ENCODE results near the gene UROC1.

Gene UROC1

DNA sequence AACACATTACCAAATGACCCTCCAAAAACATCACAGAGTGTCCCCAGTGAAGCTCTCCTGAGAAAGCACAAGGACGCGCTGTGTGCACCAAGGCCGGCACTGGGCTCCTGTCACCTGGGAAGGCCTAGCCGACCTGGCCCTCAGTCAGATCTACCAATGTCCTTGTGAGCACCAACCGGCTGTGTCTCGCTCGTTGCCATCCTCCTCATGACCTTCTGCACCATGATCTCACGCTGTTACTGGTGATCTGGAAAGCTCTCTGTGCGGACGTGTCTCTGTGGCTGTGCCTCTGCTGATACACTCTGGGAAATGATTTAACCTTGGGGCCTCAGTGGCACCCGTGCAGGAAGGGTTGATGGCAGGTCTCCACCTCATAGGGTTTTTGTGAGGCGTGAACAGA lies 66.1 kb downstream of the UROC1 start:
- no peak overlapping the region for H3K4me3 ChIP-seq (replicated peaks in 1 of 2; ENCODE audit: low read depth in 2 of 2, low read length in 2 of 2)
- no peak for DNase-seq (ENCODE audit: low read depth in 2 of 2)
- TF ChIP-seq, protein P1, sequence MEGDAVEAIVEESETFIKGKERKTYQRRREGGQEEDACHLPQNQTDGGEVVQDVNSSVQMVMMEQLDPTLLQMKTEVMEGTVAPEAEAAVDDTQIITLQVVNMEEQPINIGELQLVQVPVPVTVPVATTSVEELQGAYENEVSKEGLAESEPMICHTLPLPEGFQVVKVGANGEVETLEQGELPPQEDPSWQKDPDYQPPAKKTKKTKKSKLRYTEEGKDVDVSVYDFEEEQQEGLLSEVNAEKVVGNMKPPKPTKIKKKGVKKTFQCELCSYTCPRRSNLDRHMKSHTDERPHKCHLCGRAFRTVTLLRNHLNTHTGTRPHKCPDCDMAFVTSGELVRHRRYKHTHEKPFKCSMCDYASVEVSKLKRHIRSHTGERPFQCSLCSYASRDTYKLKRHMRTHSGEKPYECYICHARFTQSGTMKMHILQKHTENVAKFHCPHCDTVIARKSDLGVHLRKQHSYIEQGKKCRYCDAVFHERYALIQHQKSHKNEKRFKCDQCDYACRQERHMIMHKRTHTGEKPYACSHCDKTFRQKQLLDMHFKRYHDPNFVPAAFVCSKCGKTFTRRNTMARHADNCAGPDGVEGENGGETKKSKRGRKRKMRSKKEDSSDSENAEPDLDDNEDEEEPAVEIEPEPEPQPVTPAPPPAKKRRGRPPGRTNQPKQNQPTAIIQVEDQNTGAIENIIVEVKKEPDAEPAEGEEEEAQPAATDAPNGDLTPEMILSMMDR (IDR thresholded peaks at IDR 0.05; ENCODE audit: low read depth, low read length) = no peak

DNA sequence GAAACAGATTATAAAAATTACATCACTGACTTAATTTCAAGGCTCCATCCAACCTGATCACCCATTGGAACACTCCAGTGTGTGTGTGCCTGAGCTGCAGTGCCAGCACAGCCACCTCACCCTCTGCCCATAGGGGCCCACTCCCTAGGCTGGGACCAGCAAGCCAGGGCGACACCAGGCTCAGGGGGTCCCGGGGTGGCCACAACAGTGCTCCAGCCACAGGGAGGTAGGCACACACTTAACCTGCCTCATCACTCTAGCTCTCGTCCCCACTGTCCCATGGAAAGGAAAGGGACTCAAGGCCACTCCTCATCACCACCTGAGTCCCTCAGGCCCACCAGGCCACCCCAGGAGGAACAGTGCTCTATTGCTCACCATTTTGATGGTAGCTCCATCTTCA lies 66.8 kb downstream of the UROC1 start:
- TF ChIP-seq, protein P1 (IDR thresholded peaks at IDR 0.05; ENCODE audit: low read depth, low read length) = no peak
- no peak overlapping the region for H3K4me3 ChIP-seq (replicated peaks in 1 of 2; ENCODE audit: low read depth in 2 of 2, low read length in 2 of 2)
- no peak for DNase-seq (ENCODE audit: low read depth in 2 of 2)

DNA sequence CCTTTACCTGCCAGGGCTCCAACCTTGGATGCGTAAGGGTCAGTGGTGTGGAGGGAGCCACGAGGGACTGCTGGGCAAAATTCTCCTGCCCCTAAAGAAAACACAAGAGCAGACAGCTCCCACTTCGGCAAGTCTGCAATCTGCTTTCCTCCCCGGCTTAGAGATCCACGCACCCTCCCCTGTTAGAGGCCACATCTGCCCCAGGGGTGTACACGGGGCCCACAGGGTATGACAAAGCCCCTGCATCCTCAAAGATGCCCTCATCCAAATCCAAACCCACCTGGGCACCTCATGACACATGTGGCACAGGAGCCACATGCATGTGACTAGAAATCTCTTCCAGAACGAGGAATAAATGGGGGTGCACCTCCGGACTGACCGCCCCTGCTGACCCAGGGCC lies 67.4 kb downstream of the UROC1 start:
- DNase-seq (ENCODE audit: low read depth in 2 of 2) = no peak
- TF ChIP-seq, protein P1 (IDR thresholded peaks at IDR 0.05; ENCODE audit: low read depth, low read length) = no peak
- no peak overlapping the region for H3K4me3 ChIP-seq (replicated peaks in 1 of 2; ENCODE audit: low read depth in 2 of 2, low read length in 2 of 2)

DNA sequence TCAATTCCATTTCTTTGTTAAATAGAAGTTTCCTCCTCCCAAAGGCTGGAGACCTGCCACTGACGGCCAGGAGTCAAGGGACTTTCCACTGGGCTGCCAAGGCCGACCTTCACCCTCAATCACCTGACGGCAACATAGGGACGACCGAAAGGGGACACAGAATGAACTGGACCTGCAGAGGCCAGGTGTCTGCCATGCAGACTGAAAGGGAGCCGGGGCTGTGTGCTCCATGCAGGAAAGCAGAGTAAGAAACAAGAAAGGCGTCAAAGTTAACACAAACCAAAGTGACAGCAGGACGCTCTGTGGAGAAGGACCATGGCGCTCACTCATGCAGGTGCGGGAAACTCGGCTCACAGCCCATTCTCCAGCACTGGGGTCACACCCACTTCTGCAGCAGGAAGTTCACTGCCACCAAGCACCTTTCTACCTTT lies 67.9 kb downstream of the UROC1 start:
- DNase-seq (ENCODE audit: low read depth in 2 of 2) = no peak
- no peak overlapping the region for H3K4me3 ChIP-seq (replicated peaks in 1 of 2; ENCODE audit: low read depth in 2 of 2, low read length in 2 of 2)
- TF ChIP-seq, protein P1 (IDR thresholded peaks at IDR 0.05; ENCODE audit: low read depth, low read length) = no peak

DNA sequence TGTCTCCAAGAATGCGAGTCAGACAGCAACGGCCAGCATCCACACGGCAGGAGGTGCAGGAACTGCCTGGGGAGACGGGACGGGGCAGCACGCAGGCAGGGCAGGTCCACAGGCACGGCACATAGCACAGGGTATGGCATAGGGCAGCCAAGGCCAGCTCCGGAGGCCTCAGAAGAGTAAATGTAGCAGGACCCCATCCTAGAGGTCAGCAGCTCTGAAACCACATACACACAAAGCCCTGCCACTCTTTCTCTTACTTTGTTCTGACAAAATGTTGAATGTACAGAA lies 68.7 kb downstream of the UROC1 start:
- DNase-seq (ENCODE audit: low read depth in 2 of 2) = no peak
- H3K4me3 ChIP-seq (replicated peaks in 1 of 2; ENCODE audit: low read depth in 2 of 2, low read length in 2 of 2) = no peak overlapping the region
- TF ChIP-seq, protein P1 (IDR thresholded peaks at IDR 0.05; ENCODE audit: low read depth, low read length) = no peak

- H3K4me3 ChIP-seq (replicated peaks in 1 of 2; ENCODE audit: low read depth in 2 of 2, low read length in 2 of 2) = no peak overlapping the region
- TF ChIP-seq, protein P1 (IDR thresholded peaks at IDR 0.05; ENCODE audit: low read depth, low read length) = no peak
- no peak for DNase-seq (ENCODE audit: low read depth in 2 of 2)
These were observed 69.3 kb downstream of the UROC1 start for GRCh38 chr3:126448136-126448892.
